ENCODE data around the gene AIF1L. TPM values are rescaled to one million over a fixed set of nuclear protein-coding genes. Genes with fewer than 3 reads are reported as not detected.

AIF1L gene
- total RNA-seq, 1 experiment from 2014 or later, result 6.0 TPM

DNA sequence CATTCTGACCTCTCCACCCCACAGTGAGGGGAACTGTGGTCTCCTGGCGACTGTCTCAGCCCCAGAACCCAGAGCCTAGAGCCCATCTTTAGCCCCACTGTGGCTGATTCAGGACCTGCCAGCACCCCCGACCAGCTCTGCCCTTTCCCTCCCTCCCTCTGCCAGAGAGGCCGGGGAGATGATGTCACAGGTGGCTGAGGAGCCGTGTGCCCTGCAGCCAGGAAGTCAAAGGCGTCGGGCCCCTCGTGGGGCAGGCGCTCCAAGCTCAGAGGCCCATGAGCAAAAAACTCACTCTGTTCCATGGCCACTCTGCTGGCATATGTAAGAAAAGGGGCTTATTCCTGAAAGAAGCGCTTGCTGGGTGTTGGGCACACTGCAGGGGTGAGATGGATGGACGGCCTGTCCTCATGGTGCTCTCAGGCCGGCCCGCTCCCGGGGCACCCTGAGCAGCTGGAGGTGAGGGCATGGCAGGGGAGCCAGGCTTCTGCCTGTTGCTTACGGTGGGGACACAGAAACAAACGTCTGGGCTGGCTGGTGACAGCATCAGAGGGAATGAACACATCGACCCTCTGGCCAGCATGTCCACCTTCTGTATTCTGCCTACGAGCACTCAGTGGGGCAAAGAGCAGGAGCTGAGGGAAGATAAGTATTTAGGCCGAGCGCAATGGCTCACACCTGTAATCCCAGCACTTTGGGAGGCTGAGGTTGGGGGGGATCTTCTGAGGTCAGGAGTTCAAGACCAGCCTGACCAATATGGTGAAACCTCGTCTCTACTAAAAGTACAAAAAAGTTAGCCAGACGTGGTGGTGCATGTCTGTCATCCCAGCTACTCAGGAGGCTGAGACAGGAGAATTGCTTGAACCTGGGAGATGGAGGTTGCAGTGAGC lies 46.3 kb upstream of the AIF1L start:
- CTCF ChIA-PET, result no interaction called here
- ATAC-seq, result no peak
- H3K27ac ChIP-seq (ENCODE audit: low read length), result no peak overlapping the region
- H3K4me3 ChIP-seq (ENCODE audit: low read depth in 2 of 2, low read length in 2 of 2), result no peak overlapping the region
- intact Hi-C loops (cut with micrococcal nuclease; ENCODE audit: unreplicated experiment) (no loop called here), in situ Hi-C loops (cut with HindIII; ENCODE audit: low pct_unique_long_range_greater_than_20kb, low sequenced_read_pairs) (no loop called here)
- H3K36me3 ChIP-seq (ENCODE audit: control insufficient read depth, insufficient read depth, low read length), result no peaks in the 10 kb centered on the region
- no peaks in the 10 kb centered on the region for H3K4me1 ChIP-seq (ENCODE audit: control insufficient read depth, insufficient read depth, low read length)
- no peak for DNase-seq (ENCODE audit: low read depth, low spot score)
- POLR2A ChIA-PET, result no interaction called here
- H3K9me3 ChIP-seq (ENCODE audit: control insufficient read depth, insufficient read depth, low read depth, low read length), result no peaks in the 10 kb centered on the region
- no TSS peak for BruUV-seq (replicated peaks)
- TF ChIP-seq, protein P1, sequence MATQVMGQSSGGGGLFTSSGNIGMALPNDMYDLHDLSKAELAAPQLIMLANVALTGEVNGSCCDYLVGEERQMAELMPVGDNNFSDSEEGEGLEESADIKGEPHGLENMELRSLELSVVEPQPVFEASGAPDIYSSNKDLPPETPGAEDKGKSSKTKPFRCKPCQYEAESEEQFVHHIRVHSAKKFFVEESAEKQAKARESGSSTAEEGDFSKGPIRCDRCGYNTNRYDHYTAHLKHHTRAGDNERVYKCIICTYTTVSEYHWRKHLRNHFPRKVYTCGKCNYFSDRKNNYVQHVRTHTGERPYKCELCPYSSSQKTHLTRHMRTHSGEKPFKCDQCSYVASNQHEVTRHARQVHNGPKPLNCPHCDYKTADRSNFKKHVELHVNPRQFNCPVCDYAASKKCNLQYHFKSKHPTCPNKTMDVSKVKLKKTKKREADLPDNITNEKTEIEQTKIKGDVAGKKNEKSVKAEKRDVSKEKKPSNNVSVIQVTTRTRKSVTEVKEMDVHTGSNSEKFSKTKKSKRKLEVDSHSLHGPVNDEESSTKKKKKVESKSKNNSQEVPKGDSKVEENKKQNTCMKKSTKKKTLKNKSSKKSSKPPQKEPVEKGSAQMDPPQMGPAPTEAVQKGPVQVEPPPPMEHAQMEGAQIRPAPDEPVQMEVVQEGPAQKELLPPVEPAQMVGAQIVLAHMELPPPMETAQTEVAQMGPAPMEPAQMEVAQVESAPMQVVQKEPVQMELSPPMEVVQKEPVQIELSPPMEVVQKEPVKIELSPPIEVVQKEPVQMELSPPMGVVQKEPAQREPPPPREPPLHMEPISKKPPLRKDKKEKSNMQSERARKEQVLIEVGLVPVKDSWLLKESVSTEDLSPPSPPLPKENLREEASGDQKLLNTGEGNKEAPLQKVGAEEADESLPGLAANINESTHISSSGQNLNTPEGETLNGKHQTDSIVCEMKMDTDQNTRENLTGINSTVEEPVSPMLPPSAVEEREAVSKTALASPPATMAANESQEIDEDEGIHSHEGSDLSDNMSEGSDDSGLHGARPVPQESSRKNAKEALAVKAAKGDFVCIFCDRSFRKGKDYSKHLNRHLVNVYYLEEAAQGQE (IDR thresholded peaks at IDR 0.05; ENCODE audit: insufficient read depth in 1 of 2, low read depth in 2 of 2, low read length in 1 of 2), result no peak
- no peak for TF ChIP-seq POLR2AphosphoS5 (IDR thresholded peaks at IDR 0.05; ENCODE audit: low read depth, low read length)
- no peak for TF ChIP-seq SIN3A (IDR thresholded peaks at IDR 0.05; ENCODE audit: borderline replicate concordance, insufficient read depth, low read depth, low read length)
- TF ChIP-seq, protein P2, sequence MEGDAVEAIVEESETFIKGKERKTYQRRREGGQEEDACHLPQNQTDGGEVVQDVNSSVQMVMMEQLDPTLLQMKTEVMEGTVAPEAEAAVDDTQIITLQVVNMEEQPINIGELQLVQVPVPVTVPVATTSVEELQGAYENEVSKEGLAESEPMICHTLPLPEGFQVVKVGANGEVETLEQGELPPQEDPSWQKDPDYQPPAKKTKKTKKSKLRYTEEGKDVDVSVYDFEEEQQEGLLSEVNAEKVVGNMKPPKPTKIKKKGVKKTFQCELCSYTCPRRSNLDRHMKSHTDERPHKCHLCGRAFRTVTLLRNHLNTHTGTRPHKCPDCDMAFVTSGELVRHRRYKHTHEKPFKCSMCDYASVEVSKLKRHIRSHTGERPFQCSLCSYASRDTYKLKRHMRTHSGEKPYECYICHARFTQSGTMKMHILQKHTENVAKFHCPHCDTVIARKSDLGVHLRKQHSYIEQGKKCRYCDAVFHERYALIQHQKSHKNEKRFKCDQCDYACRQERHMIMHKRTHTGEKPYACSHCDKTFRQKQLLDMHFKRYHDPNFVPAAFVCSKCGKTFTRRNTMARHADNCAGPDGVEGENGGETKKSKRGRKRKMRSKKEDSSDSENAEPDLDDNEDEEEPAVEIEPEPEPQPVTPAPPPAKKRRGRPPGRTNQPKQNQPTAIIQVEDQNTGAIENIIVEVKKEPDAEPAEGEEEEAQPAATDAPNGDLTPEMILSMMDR (IDR thresholded peaks at IDR 0.05), result no peak
- TF ChIP-seq TCF7L2 (IDR thresholded peaks at IDR 0.05; ENCODE audit: low read depth, low read length), result no peak
- no peaks in the 10 kb centered on the region for H3K27me3 ChIP-seq (ENCODE audit: control insufficient read depth, insufficient read depth, low read length)

DNA sequence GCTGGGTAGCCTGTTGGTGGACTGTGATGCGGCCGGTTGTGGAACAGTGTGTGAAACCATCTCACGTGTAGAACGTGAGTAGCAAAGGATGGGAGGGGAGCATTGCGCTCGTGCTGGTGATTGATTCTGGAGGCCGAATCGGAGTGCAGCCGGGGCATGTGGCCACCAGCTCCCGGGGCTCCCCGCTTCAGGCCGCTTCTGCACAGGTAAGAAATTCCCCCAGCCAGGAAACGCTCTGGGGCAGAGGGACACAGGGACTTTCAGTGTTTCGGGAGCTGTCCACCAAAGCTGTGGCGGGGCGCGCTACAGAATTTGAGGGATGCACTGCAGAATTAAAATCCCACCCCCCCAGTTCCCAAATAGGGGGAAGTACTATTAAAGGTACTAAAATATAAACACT lies 45.5 kb upstream of the AIF1L start:
- no peak for ATAC-seq
- in situ Hi-C loops (cut with HindIII; ENCODE audit: low pct_unique_long_range_greater_than_20kb, low sequenced_read_pairs) (no loop called here), intact Hi-C loops (cut with micrococcal nuclease; ENCODE audit: unreplicated experiment) (no loop called here)
- no peak for DNase-seq (ENCODE audit: low read depth, low spot score)
- Histone ChIP-seq H3K4me3 (ENCODE audit: low read depth in 2 of 2, low read length in 2 of 2) (no peak overlapping the region), H3K36me3 (ENCODE audit: control insufficient read depth, insufficient read depth, low read length) (no peaks in the 10 kb centered on the region), H3K27ac (ENCODE audit: low read length) (no peak overlapping the region), H3K27me3 (ENCODE audit: control insufficient read depth, insufficient read depth, low read length) (no peaks in the 10 kb centered on the region), H3K9me3 (ENCODE audit: control insufficient read depth, insufficient read depth, low read depth, low read length) (no peaks in the 10 kb centered on the region), H3K4me1 (ENCODE audit: control insufficient read depth, insufficient read depth, low read length) (no peaks in the 10 kb centered on the region)
- no TSS peak for BruUV-seq (replicated peaks)
- TF ChIP-seq SIN3A (IDR thresholded peaks at IDR 0.05; ENCODE audit: borderline replicate concordance, insufficient read depth, low read depth, low read length) (no peak), POLR2AphosphoS5 (IDR thresholded peaks at IDR 0.05; ENCODE audit: low read depth, low read length) (no peak), TCF7L2 (IDR thresholded peaks at IDR 0.05; ENCODE audit: low read depth, low read length) (no peak)
- TF ChIP-seq, protein P1 (IDR thresholded peaks at IDR 0.05; ENCODE audit: insufficient read depth in 1 of 2, low read depth in 2 of 2, low read length in 1 of 2), result no peak
- TF ChIP-seq, protein P2 (IDR thresholded peaks at IDR 0.05), result no peak
- ChIA-PET CTCF (no interaction called here), POLR2A (no interaction called here)

All from Panc1 (cell line).